ENCODE measurements around the gene CHRNB2. TPM values are rescaled to one million over a fixed set of nuclear protein-coding genes. Genes with fewer than 3 reads are reported as not detected.

CHRNB2 gene
- total RNA-seq, 1 experiment from 2014 or later, result 3.2 TPM

GRCh38 chr1:154574716-154575115 is 7.1 kb downstream of the CHRNB2 start:
- POLR2A ChIA-PET (ENCODE audit: low non-redundant PET), result interaction anchor here (0.6 kb wide), 2 partner anchors 69 to 338 kb away, joined by 3 to 4 read pairs; no protein-coding TSS in a partner anchor
- H3K27ac ChIP-seq (ENCODE audit: low read depth, low read length, poor library complexity, severe bottlenecking), result no peak overlapping the region
- TF ChIP-seq, protein P1, sequence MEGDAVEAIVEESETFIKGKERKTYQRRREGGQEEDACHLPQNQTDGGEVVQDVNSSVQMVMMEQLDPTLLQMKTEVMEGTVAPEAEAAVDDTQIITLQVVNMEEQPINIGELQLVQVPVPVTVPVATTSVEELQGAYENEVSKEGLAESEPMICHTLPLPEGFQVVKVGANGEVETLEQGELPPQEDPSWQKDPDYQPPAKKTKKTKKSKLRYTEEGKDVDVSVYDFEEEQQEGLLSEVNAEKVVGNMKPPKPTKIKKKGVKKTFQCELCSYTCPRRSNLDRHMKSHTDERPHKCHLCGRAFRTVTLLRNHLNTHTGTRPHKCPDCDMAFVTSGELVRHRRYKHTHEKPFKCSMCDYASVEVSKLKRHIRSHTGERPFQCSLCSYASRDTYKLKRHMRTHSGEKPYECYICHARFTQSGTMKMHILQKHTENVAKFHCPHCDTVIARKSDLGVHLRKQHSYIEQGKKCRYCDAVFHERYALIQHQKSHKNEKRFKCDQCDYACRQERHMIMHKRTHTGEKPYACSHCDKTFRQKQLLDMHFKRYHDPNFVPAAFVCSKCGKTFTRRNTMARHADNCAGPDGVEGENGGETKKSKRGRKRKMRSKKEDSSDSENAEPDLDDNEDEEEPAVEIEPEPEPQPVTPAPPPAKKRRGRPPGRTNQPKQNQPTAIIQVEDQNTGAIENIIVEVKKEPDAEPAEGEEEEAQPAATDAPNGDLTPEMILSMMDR (conservative IDR thresholded peaks at IDR 0.05; ENCODE audit: low read depth, low read length), result no peak
- no peak for TF ChIP-seq EZH2 (IDR thresholded peaks at IDR 0.05; ENCODE audit: borderline replicate concordance, low read depth, low read length, poor library complexity, severe bottlenecking)

GRCh38 chr1:154575147-154575927 is 7.8 kb downstream of the CHRNB2 start:
- H3K27ac ChIP-seq (ENCODE audit: low read depth, low read length, poor library complexity, severe bottlenecking), result no peak overlapping the region
- H3K4me1 ChIP-seq (ENCODE audit: insufficient read depth, low read length, poor library complexity, severe bottlenecking), result no peaks in the 10 kb centered on the region
- no peak for DNase-seq (ENCODE audit: low spot score)
- POLR2A ChIA-PET (ENCODE audit: low non-redundant PET), result interaction anchor here (0.6 kb wide), 2 partner anchors 69 to 339 kb away, joined by 3 to 4 read pairs; no protein-coding TSS in a partner anchor
- no peaks in the 10 kb centered on the region for H3K27me3 ChIP-seq (replicated peaks; ENCODE audit: insufficient read depth, low read depth, low read length, poor library complexity)
- intact Hi-C loops (cut with micrococcal nuclease; ENCODE audit: unreplicated experiment), result no loop called here
- no TSS peak for BruUV-seq (replicated peaks)
- TF ChIP-seq EZH2 (IDR thresholded peaks at IDR 0.05; ENCODE audit: borderline replicate concordance, low read depth, low read length, poor library complexity, severe bottlenecking), result no peak
- TF ChIP-seq, protein P1 (conservative IDR thresholded peaks at IDR 0.05; ENCODE audit: low read depth, low read length), result no peak
- CTCF ChIA-PET, result interaction anchor here (0.5 kb wide), 1 partner anchor 629 kb away, joined by 3 read pairs; the partner anchor contains the start of gene DENND4B
- H3K9me3 ChIP-seq (ENCODE audit: low read depth, low read length, poor library complexity, severe bottlenecking), result no peaks in the 10 kb centered on the region
- peaks cover 20% of the 10 kb centered on the region for H3K36me3 ChIP-seq (ENCODE audit: insufficient read depth, low read length, poor library complexity, severe bottlenecking)
- H3K4me3 ChIP-seq (ENCODE audit: low read depth, low read length, poor library complexity, severe bottlenecking), result no peak overlapping the region

More at GRCh38 chr1:154574716-154575115, 7.1 kb downstream of the CHRNB2 start:
- H3K4me1 ChIP-seq (ENCODE audit: insufficient read depth, low read length, poor library complexity, severe bottlenecking), result no peaks in the 10 kb centered on the region
- CTCF ChIA-PET, result no interaction called here
- BruUV-seq (replicated peaks), result no TSS peak
- H3K27me3 ChIP-seq (replicated peaks; ENCODE audit: insufficient read depth, low read depth, low read length, poor library complexity), result no peaks in the 10 kb centered on the region
- H3K36me3 ChIP-seq (ENCODE audit: insufficient read depth, low read length, poor library complexity, severe bottlenecking), result peaks cover 16% of the 10 kb centered on the region
- intact Hi-C loops (cut with micrococcal nuclease; ENCODE audit: unreplicated experiment), result no loop called here
- H3K9me3 ChIP-seq (ENCODE audit: low read depth, low read length, poor library complexity, severe bottlenecking), result no peaks in the 10 kb centered on the region
- H3K4me3 ChIP-seq (ENCODE audit: low read depth, low read length, poor library complexity, severe bottlenecking), result no peak overlapping the region
- DNase-seq (ENCODE audit: low spot score), result peak; percentile 35

- Histone ChIP-seq H3K27ac (ENCODE audit: low read depth, low read length, poor library complexity, severe bottlenecking) (no peak overlapping the region), H3K9me3 (ENCODE audit: low read depth, low read length, poor library complexity, severe bottlenecking) (no peaks in the 10 kb centered on the region), H3K4me3 (ENCODE audit: low read depth, low read length, poor library complexity, severe bottlenecking) (no peak overlapping the region), H3K27me3 (replicated peaks; ENCODE audit: insufficient read depth, low read depth, low read length, poor library complexity) (no peaks in the 10 kb centered on the region), H3K4me1 (ENCODE audit: insufficient read depth, low read length, poor library complexity, severe bottlenecking) (no peaks in the 10 kb centered on the region), H3K36me3 (ENCODE audit: insufficient read depth, low read length, poor library complexity, severe bottlenecking) (peaks cover 27% of the 10 kb centered on the region)
- BruUV-seq (replicated peaks), result no TSS peak
- DNase-seq (ENCODE audit: low spot score), result no peak
- intact Hi-C loops (cut with micrococcal nuclease; ENCODE audit: unreplicated experiment), result no loop called here
- ChIA-PET POLR2A (ENCODE audit: low non-redundant PET) (no interaction called here), CTCF (no interaction called here)
- TF ChIP-seq, protein P1 (conservative IDR thresholded peaks at IDR 0.05; ENCODE audit: low read depth, low read length), result no peak
- no peak for TF ChIP-seq EZH2 (IDR thresholded peaks at IDR 0.05; ENCODE audit: borderline replicate concordance, low read depth, low read length, poor library complexity, severe bottlenecking)
Measured at GRCh38 chr1:154575951-154576566, 8.5 kb downstream of the CHRNB2 start.

All from A673 (cell line).